GM19035 (cell line): Measurements from ENCODE around the gene ABCC1.

Experiments
- ATAC-seq: cut with Tn5 transposase; IDR thresholded peaks from one replicate; pipeline ENCODE4 v1.9.1; 2021; ENCODE audit not compliant: unreplicated experiment

Gene ABCC1

GRCh38 chr16:15990902-15991301, 41.5 kb downstream of the ABCC1 start:
- no peak for ATAC-seq

GRCh38 chr16:15993128-15993527, 43.7 kb downstream of the ABCC1 start:
- no peak for ATAC-seq

- no peak for ATAC-seq
Observed at GRCh38 chr16:15993541-15993940, 44.1 kb downstream of the ABCC1 start.

GRCh38 chr16:15993946-15994665, 44.7 kb downstream of the ABCC1 start:
- ATAC-seq, result no peak

GRCh38 chr16:15996432-15997109, 47.2 kb downstream of the ABCC1 start:
- no peak for ATAC-seq

- ATAC-seq, result no peak
Observed at GRCh38 chr16:16000685-16001084, 51.3 kb downstream of the ABCC1 start.

- ATAC-seq, result no peak
Observed at GRCh38 chr16:16001596-16002255, 52.3 kb downstream of the ABCC1 start.

- no peak for ATAC-seq
Observed at GRCh38 chr16:16003719-16004313, 54.4 kb downstream of the ABCC1 start.

- ATAC-seq, result no peak
Observed at GRCh38 chr16:16004314-16004749, 54.9 kb downstream of the ABCC1 start.

GRCh38 chr16:16005721-16006120, 56.3 kb downstream of the ABCC1 start:
- ATAC-seq, result no peak

GRCh38 chr16:16006650-16007049, 57.2 kb downstream of the ABCC1 start:
- ATAC-seq, result no peak

GRCh38 chr16:16007743-16008111, 58.3 kb downstream of the ABCC1 start:
- peak; percentile 58 for ATAC-seq

- ATAC-seq, result no peak
Observed at GRCh38 chr16:16008666-16009065, 59.2 kb downstream of the ABCC1 start.

- ATAC-seq, result no peak
Observed at GRCh38 chr16:16009401-16009800, 60.0 kb downstream of the ABCC1 start.

- no peak for ATAC-seq
Observed at GRCh38 chr16:16010194-16010593, 60.8 kb downstream of the ABCC1 start.

- no peak for ATAC-seq
Observed at GRCh38 chr16:16012144-16012543, 62.7 kb downstream of the ABCC1 start.

GRCh38 chr16:16013812-16014211, 64.4 kb downstream of the ABCC1 start:
- no peak for ATAC-seq

- ATAC-seq, result no peak
Observed at GRCh38 chr16:16014329-16015224, 65.2 kb downstream of the ABCC1 start.

GRCh38 chr16:16015849-16016248, 66.4 kb downstream of the ABCC1 start:
- ATAC-seq, result no peak

GRCh38 chr16:16016388-16016964, 67.1 kb downstream of the ABCC1 start:
- no peak for ATAC-seq
